Measurements from ENCODE around the gene SSH2. TPM values are rescaled to one million over a fixed set of nuclear protein-coding genes. Genes with fewer than 3 reads are reported as not detected.

The SSH2 gene
- total and polyA plus RNA-seq, 4 donors = 7.5 to 14.1 (median 11.2) TPM

DNA sequence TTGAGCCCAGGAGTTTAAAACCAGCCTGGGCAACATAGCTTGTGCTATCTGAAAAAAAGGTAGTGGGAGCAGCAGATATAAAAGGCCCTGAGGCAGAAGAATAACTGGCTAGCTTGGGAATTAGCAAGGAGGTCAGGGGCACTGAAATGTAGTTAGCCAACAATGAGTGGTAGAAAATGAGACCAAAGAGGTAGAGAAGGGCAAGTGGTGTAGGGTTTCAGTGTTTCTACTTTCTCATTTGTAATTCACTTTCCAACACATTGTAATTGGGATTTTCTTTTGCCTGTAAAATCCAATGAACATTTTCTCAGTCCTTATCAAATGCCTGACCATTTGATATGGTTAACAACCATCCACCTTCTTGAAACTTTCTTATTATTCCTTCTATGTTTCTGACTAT lies 212.2 kb downstream of the SSH2 start:
- no peaks in the 10 kb centered on the region for H3K36me3 ChIP-seq (ENCODE audit: control insufficient read depth in 4 of 4, insufficient read depth in 3 of 4, low read depth in 1 of 4, low read length in 3 of 4)
- TF ChIP-seq, protein P1, sequence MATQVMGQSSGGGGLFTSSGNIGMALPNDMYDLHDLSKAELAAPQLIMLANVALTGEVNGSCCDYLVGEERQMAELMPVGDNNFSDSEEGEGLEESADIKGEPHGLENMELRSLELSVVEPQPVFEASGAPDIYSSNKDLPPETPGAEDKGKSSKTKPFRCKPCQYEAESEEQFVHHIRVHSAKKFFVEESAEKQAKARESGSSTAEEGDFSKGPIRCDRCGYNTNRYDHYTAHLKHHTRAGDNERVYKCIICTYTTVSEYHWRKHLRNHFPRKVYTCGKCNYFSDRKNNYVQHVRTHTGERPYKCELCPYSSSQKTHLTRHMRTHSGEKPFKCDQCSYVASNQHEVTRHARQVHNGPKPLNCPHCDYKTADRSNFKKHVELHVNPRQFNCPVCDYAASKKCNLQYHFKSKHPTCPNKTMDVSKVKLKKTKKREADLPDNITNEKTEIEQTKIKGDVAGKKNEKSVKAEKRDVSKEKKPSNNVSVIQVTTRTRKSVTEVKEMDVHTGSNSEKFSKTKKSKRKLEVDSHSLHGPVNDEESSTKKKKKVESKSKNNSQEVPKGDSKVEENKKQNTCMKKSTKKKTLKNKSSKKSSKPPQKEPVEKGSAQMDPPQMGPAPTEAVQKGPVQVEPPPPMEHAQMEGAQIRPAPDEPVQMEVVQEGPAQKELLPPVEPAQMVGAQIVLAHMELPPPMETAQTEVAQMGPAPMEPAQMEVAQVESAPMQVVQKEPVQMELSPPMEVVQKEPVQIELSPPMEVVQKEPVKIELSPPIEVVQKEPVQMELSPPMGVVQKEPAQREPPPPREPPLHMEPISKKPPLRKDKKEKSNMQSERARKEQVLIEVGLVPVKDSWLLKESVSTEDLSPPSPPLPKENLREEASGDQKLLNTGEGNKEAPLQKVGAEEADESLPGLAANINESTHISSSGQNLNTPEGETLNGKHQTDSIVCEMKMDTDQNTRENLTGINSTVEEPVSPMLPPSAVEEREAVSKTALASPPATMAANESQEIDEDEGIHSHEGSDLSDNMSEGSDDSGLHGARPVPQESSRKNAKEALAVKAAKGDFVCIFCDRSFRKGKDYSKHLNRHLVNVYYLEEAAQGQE (IDR thresholded peaks at IDR 0.05) = no peak
- TF ChIP-seq RAD21 (IDR thresholded peaks at IDR 0.05) (no peak), TAF1 (conservative IDR thresholded peaks at IDR 0.05) (no peak), GABPA (IDR thresholded peaks at IDR 0.05 in 1 of 2, conservative IDR thresholded peaks at IDR 0.05 in 1 of 2) (no peak), SP1 (IDR thresholded peaks at IDR 0.05) (no peak), RXRA (IDR thresholded peaks at IDR 0.05) (no peak), HNF4G (IDR thresholded peaks at IDR 0.05) (no peak), JUND (IDR thresholded peaks at IDR 0.05) (no peak), FOXA1 (IDR thresholded peaks at IDR 0.05) (no peak), HNF4A (conservative IDR thresholded peaks at IDR 0.05) (no peak), NR2F2 (IDR thresholded peaks at IDR 0.05) (no peak), EGR1 (IDR thresholded peaks at IDR 0.05; ENCODE audit: low read depth in 2 of 2) (no peak), YY1 (IDR thresholded peaks at IDR 0.05) (no peak), FOXA2 (IDR thresholded peaks at IDR 0.05) (no peak)
- TF ChIP-seq, protein P2, sequence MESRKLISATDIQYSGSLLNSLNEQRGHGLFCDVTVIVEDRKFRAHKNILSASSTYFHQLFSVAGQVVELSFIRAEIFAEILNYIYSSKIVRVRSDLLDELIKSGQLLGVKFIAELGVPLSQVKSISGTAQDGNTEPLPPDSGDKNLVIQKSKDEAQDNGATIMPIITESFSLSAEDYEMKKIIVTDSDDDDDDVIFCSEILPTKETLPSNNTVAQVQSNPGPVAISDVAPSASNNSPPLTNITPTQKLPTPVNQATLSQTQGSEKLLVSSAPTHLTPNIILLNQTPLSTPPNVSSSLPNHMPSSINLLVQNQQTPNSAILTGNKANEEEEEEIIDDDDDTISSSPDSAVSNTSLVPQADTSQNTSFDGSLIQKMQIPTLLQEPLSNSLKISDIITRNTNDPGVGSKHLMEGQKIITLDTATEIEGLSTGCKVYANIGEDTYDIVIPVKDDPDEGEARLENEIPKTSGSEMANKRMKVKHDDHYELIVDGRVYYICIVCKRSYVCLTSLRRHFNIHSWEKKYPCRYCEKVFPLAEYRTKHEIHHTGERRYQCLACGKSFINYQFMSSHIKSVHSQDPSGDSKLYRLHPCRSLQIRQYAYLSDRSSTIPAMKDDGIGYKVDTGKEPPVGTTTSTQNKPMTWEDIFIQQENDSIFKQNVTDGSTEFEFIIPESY (IDR thresholded peaks at IDR 0.05) = no peak
- TF ChIP-seq, protein P3, sequence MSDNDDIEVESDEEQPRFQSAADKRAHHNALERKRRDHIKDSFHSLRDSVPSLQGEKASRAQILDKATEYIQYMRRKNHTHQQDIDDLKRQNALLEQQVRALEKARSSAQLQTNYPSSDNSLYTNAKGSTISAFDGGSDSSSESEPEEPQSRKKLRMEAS (IDR thresholded peaks at IDR 0.05) = no peak
- TF ChIP-seq, protein P4, sequence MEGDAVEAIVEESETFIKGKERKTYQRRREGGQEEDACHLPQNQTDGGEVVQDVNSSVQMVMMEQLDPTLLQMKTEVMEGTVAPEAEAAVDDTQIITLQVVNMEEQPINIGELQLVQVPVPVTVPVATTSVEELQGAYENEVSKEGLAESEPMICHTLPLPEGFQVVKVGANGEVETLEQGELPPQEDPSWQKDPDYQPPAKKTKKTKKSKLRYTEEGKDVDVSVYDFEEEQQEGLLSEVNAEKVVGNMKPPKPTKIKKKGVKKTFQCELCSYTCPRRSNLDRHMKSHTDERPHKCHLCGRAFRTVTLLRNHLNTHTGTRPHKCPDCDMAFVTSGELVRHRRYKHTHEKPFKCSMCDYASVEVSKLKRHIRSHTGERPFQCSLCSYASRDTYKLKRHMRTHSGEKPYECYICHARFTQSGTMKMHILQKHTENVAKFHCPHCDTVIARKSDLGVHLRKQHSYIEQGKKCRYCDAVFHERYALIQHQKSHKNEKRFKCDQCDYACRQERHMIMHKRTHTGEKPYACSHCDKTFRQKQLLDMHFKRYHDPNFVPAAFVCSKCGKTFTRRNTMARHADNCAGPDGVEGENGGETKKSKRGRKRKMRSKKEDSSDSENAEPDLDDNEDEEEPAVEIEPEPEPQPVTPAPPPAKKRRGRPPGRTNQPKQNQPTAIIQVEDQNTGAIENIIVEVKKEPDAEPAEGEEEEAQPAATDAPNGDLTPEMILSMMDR (IDR thresholded peaks at IDR 0.05; ENCODE audit: low read depth, low read length, missing input control) = no peak
- TF ChIP-seq, protein P5, sequence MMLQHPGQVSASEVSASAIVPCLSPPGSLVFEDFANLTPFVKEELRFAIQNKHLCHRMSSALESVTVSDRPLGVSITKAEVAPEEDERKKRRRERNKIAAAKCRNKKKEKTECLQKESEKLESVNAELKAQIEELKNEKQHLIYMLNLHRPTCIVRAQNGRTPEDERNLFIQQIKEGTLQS (IDR thresholded peaks at IDR 0.05) = no peak
- no peaks in the 10 kb centered on the region for H3K27me3 ChIP-seq (ENCODE audit: control insufficient read depth in 4 of 4, insufficient read depth in 4 of 4, low read length in 3 of 4)
- no peak overlapping the region for H3K4me3 ChIP-seq (ENCODE audit: low read depth in 1 of 3, low read length in 3 of 3)
- H3K9me3 ChIP-seq (ENCODE audit: control insufficient read depth in 4 of 4, low read length in 3 of 4) = no peaks in the 10 kb centered on the region
- no peak overlapping the region for H3K27ac ChIP-seq (ENCODE audit: low read depth in 1 of 2, low read length in 2 of 2)
- H3K9ac ChIP-seq (ENCODE audit: low read depth in 1 of 2, low read length in 2 of 2) = no peak overlapping the region
- peaks cover 0 to 1% (median 0%) of the 10 kb centered on the region in 4 donors for H3K4me1 ChIP-seq (ENCODE audit: control insufficient read depth in 4 of 4, insufficient read depth in 4 of 4, low read length in 3 of 4)
- DNase-seq (ENCODE audit: low spot score) = no peak
